ENCODE results near the gene MSH3.

DNA sequence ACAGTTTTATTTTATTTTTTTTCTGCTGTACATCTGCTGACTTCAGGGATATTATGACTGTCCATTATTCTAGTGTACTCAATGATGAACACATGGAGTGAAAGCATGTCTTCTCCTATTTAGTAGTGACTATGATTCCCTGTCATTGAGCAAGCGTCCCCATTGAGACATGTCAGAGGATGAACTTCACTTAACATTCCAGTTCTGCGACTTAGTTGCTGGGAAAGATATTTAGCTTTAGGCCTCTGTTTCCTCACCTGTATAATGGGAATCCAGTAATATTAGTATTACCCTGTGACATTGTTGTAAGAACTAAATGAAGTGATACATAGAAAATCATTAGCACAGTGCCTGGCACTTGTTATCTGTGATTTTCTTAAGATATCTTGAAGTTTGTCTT is 145.1 kb downstream of the MSH3 start:
- TF ChIP-seq, protein P1, sequence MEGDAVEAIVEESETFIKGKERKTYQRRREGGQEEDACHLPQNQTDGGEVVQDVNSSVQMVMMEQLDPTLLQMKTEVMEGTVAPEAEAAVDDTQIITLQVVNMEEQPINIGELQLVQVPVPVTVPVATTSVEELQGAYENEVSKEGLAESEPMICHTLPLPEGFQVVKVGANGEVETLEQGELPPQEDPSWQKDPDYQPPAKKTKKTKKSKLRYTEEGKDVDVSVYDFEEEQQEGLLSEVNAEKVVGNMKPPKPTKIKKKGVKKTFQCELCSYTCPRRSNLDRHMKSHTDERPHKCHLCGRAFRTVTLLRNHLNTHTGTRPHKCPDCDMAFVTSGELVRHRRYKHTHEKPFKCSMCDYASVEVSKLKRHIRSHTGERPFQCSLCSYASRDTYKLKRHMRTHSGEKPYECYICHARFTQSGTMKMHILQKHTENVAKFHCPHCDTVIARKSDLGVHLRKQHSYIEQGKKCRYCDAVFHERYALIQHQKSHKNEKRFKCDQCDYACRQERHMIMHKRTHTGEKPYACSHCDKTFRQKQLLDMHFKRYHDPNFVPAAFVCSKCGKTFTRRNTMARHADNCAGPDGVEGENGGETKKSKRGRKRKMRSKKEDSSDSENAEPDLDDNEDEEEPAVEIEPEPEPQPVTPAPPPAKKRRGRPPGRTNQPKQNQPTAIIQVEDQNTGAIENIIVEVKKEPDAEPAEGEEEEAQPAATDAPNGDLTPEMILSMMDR (IDR thresholded peaks at IDR 0.05): no peak
- TF ChIP-seq POLR2A (IDR thresholded peaks at IDR 0.05): no peak

All from testis (tissue), 2 donors.